Epithelial cell of prostate (primary cell): ENCODE results near the gene C10orf143.
A peak's percentile ranks its signal among the peaks of the same experiment; 100 is the strongest.
"Not testable (repeated sequence)": the region's sequence is repeated elsewhere in the genome, so short reads cannot be mapped to it uniquely, and the experiment has no call there.

ENCODE experiments used
- DNase-seq: peaks from one replicate; pipeline ENCODE4 v3.0.0-alpha.2; 2011; ENCODE audit warnings: low read depth, low spot score
- H3K27ac ChIP-seq: fragments of 450-650 bp; 2 replicates; pipeline ENCODE4 v1.5.1; 2017; ENCODE audit warnings: mild to moderate bottlenecking

C10orf143 gene

DNA sequence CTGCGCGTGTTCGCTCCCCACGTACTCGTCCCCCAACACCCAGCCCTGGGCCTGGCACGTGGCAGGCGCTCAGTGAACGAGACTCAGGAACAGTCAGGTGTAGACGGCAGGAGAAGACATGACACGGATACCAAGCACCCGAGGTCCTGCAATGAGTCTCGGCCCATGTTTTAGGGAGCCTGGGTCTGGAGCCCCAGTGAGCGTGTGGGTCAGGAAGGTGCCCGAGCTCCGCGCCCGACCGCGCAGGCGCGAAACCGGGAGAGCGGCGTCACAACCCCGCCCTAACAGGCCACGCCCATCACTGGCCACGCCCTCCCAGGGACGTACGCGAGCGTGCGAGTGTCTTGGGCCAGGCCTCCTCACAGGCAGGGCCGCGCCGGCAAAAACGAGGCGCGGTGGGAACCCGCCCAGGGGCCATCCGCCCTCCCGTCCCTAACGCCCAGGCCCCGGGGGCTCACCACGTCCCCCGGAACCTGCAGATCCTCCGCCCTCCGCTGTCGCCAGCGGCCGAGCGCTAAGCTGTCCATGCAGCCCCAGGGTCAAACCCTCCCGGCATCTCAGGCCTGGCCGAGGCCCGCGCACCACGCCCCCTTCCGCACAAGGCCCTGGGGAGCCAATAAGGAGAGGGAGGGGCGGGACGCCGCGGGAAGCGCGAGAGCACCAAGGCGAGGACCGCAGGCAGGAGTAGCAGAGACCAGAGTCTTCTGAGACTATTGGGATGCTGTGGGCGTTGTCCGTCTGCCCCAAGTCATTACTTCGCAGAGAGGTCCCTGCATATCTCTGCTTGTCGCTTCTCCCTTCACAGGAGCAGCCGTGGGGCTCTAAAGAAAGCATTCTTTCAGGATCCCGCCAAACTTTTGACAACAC, at the start of gene C10orf143:
C10orf143 (minus strand) TSS at position 585 of the 867 bp plus-strand sequence; CDS start at position 527, 58 bp downstream.
- DNase-seq: peak; percentile 89
- peak within 1 kb of the TSS; percentile 80 for H3K27ac ChIP-seq

DNA sequence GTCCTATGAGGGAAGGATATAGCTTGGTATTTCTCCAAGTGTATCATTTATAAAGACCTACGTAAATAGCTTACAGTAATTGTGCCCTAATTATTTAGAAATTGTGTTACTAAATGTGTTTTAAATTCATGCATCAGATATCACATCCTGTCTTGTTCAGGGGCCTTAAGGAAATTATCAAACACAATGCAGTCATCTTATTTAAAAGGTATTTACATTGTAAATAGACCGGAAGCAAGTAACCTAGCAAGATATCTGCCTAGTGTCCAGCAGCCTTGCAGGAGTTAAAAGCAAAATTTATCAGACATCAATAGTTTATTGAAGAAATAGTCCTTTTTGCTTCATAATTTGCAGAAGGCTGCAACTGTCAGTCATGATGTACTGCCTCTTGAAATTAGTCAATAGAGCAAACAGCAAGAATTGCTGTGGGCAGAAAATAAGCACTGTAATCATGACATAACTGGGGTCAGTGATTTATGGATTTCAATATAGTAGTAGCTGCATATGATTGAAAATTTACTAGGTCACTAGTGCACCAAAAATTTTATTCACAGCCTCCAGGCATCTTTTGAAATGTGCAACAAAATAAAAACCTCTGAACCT, 48.7 kb upstream of the C10orf143 start:
- H3K27ac ChIP-seq: no peak overlapping the region
- DNase-seq: no peak

DNA sequence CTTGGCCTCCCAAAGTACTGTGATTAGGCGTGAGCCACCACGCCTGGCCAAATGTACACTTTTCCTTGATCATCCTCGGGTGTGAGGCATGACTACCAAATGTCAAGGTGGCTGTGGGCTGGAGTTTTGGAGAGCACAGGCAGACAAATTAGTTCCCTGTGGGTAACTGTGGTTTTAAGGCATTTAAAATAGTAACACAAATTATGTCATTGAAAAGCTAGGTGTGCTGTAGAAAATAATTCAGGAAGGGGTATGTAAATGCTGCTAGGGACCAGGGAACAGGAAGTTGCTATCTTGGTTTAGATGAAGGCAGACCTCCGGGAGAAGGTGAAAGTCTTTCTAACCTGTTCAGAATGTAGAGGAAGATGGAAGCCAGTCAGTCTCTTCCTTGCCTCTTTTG, 35.4 kb upstream of the C10orf143 start:
- H3K27ac ChIP-seq: no peak overlapping the region
- DNase-seq: no peak

DNA sequence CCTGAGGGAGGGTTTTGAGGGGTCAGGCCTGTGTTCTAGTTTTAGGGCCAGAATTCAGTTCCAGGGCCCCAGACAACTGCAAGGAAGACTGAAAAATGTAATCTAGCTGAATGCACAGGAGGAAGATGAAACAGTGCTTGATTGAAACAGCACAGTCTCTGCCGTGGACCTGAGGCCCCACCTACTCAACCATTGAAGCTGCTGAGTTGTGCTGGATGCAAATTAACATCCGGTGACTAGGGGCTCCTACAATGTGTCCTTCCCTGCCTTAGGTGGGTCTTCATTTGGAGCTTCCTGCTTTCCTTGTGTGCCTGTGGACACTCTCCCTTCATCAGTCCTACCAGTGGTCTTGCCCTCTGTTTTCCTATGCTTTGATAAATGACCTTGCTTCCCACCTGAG, 31.2 kb upstream of the C10orf143 start:
- H3K27ac ChIP-seq: peak overlapping the region; percentile 11
- DNase-seq: no peak

GRCh38 chr10:130141460-130141859, 30.8 kb upstream of the C10orf143 start:
- DNase-seq: no peak
- peak overlapping the region; percentile 11 for H3K27ac ChIP-seq

- peak overlapping the region; percentile 11 for H3K27ac ChIP-seq
- DNase-seq: no peak
Observed at GRCh38 chr10:130141038-130141437, 30.4 kb upstream of the C10orf143 start.

DNA sequence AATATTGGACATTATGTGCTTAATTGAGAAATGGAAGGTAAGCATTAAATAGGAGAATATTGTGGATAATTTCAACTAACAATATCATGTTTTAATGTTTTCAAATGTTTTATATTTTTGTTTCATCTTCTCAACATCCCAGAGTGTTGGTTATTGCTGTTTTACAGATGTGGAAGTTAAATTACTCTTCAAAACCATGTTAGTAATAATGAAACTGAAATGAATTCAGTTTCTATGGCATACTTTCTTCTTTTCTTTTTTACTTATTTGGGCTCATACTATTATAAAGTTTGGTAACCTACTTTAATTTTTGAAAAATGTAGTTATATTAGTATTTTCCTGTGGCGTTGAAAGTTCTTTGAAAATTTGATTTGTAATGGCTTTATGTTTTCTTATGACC, 29.8 kb upstream of the C10orf143 start:
- no peak overlapping the region for H3K27ac ChIP-seq
- DNase-seq: no peak

GRCh38 chr10:130138479-130138866, 27.8 kb upstream of the C10orf143 start:
- DNase-seq: peak; percentile 98
- peak overlapping the region; percentile 93 for H3K27ac ChIP-seq

DNA sequence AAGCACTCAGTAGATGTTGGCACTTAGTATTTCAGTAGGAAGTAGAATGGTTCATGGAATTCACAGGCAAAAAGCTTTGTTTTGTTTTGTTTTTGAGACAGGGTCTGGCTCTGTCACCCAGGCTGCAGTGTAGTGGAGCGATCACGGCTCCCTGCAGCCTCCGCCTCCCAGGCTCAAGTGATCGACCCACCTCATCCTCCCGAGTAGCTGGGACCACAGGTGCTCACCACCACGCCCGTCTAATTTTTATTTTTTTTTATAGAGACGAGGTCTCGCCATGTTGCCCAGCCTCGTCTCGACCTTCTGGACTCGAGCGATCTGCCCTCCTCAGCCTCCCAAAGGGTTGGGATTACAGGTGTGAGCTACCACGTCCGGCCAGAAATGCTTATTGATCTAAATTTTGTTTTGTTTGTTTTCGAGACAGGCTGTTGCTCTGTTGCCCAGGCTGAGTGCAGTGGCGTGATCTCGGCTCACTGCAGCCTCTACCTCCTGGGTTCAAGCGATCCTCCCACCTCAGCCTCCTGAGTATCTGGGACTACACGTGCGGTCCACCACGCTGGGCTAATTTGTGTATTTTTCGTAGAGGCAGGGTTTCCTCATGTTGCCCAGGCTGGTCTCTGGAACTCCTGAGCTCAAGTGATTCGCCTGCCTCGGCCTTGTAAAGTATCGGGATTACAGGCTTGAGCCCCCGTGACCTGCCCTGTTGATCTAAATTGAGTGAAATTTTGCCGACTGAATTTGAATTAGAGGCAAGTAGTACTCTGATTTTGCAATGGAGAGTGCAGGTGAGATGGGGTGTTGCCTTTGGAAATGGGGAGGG, 27.2 kb upstream of the C10orf143 start:
- no peak for DNase-seq
- H3K27ac ChIP-seq: peak overlapping the region; percentile 93

GRCh38 chr10:130137090-130137448, 26.4 kb upstream of the C10orf143 start:
- no peak for DNase-seq
- H3K27ac ChIP-seq: peak overlapping the region; percentile 93

DNA sequence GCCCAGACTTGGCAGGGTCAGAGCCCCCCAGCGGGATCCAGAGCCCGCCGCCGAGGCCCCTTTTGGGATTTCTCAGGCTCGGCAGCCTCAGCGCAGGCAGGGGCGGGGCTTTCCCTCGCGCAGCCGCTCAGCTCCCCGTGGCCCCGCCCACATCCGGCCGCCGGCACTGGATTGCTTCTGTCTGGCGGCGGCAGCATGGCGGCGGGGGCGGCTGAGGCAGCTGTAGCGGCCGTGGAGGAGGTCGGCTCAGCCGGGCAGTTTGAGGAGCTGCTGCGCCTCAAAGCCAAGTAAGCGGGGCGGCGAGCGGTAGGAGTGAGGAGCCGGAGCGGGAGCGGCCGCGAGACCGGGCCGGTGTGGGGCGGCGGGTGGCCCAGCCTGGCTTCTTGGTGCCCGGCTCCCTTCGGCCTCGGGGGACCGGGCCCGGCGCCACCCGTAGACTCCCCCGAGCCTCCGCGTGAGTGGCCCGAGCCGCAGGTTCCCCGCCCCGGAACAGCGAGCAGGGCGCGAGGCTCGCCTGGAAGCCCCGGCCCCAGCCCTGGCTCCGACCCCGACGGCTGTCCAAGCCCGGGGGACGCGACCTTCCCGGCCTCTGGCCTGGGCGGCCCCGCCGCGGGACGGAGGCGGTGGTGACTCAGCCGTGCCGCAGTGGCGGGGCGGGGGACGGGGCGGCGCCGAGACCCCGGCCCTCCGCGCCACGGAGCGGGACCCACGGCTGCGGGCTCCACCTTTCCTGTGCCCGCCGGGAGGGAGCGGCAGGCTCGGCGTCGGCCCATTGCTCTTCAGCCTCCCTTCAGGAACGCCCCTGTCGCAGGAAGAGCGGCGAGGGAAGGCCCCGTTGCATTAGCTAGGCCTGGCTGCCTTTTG, 25.8 kb upstream of the C10orf143 start, which contains the start of gene GLRX3:
GLRX3 (plus strand) TSS at position 166 of the 864 bp plus-strand sequence; CDS start at position 196, 30 bp downstream.
- peak; percentile 24 for DNase-seq
- H3K27ac ChIP-seq: peak within 1 kb of the TSS; percentile 93

GRCh38 chr10:130135676-130136225, 25.1 kb upstream of the C10orf143 start:
- H3K27ac ChIP-seq: peak overlapping the region; percentile 93
- no peak for DNase-seq

- no peak for DNase-seq
- H3K27ac ChIP-seq: no peak overlapping the region
Observed at GRCh38 chr10:130128922-130129321, 18.3 kb upstream of the C10orf143 start.

DNA sequence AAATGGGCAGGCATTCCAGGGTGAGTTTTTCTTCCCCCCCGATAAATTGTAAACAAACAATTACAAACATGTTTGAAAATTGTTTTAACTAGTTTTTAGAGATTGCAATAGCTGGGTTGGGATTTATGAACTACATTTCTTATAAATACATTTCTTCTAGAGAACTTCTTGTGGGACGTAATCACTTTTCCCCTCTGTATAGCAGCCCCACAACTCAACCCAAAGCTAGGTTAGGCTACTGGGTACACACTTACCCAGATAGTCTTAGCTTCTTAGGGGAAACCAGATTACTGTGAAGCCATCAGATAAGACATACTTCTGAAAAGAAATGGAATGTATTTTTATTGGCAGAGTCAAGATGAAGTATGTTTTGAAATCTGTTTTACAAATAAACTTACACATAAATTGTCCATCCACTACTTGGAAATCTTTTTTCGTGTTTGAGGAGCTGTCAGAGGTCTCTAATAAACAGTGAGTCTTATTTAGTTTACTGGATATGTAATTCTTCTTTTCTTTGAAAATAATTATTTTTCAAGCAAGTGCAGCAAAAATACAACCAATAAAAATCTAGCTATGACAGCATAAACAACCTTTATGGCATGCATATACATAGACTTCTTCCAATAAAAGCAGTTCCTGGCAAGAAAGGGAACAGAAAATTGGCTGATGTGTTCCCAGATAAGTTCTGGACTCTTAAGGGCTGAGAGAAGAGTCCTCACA, 17.6 kb upstream of the C10orf143 start:
- DNase-seq: no peak
- no peak overlapping the region for H3K27ac ChIP-seq

- peak; percentile 24 for DNase-seq
- no peak overlapping the region for H3K27ac ChIP-seq
Observed at GRCh38 chr10:130127364-130128061, 16.9 kb upstream of the C10orf143 start.

DNA sequence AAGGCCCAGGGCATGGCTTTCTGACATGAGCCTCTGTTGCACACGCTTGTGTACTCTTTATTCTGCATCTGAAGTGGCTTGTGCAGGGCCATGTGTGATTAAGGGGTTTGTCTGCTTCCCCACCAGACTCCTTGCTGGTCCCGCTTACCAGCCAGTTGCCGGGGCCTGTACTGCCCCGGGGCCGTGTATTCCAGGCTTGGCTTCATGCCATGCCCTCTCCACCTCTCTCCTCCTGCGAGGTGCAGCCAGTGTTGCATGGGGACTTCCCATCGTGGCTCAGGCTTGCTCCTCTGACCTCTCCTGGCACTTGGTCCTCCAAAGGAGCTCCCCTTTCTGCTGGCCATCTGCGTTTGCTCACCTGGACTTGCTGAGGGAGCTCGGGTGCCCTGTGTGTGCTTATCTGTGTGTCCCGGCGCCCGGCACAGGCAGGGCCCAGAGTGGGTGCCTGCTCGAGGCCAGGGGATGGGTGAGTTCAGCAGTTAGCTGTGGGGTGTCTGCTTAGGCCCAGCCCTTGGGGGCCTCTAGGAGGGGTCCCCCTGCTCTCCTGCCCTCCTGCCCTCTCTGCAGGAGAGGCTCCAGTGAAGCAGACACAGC, 11.0 kb upstream of the C10orf143 start:
- DNase-seq: no peak

GRCh38 chr10:130117535-130117934, 6.9 kb upstream of the C10orf143 start:
- not testable (repeated sequence) for DNase-seq, H3K27ac ChIP-seq

More for the DNA sequence above, 11.0 kb upstream of the C10orf143 start:
- no peak overlapping the region for H3K27ac ChIP-seq

DNA sequence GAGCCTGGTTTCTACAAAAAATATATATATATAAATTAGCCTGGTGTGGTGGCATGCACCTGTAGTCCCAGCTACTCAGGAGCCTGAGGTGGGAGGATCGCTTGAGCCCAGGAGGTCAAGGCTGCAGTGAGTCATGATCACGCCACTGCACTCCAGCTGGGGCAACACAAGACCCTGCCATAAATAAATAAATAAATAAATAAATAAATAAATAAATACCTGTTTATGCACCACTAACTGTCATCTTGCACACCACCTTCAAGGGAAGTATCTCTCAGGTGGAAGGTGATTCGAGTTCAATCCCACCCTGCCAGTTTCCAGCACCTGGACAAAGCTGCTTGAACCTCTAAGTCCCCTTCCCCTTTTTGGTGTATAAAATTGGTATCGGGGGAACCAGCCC, 6.3 kb upstream of the C10orf143 start:
- H3K27ac ChIP-seq, DNase-seq: not testable (repeated sequence)
